H9 (cell line): Measurements from ENCODE around the gene FBH1. TPM values are rescaled to one million over a fixed set of nuclear protein-coding genes. Genes with fewer than 3 reads are reported as not detected.

Experiments
- DNase-seq: peaks from one replicate; pipeline ENCODE4 v3.0.0-alpha.2; 2017
- H2AFZ ChIP-seq: one replicate; pipeline ENCODE4 v1.6.1; 2013; ENCODE audit warnings: mild to moderate bottlenecking, low read length, control low read depth, moderate library complexity
- H2AK5ac ChIP-seq: 2 replicates; pipeline ENCODE4 v1.6.1; 2013; ENCODE audit warnings: low read length, control low read depth, mixed read lengths; ENCODE audit not compliant: insufficient read length
- H2BK120ac ChIP-seq: one replicate; pipeline ENCODE4 v1.6.1; 2013; ENCODE audit warnings: low read depth, mild to moderate bottlenecking, low read length, control low read depth, inconsistent platforms; ENCODE audit not compliant: poor library complexity, severe bottlenecking
- H2BK12ac ChIP-seq: 2 replicates; pipeline ENCODE4 v1.6.1; 2013; ENCODE audit warnings: low read length, control low read depth, mixed read lengths, low read depth; ENCODE audit not compliant: insufficient read length
- H2BK15ac ChIP-seq: 2 replicates; pipeline ENCODE4 v1.6.1; 2013; ENCODE audit warnings: low read depth, low read length, control low read depth
- H2BK20ac ChIP-seq: one replicate; pipeline ENCODE4 v1.6.1; 2013; ENCODE audit warnings: low read depth, mild to moderate bottlenecking, low read length, control low read depth, inconsistent platforms; ENCODE audit not compliant: poor library complexity, severe bottlenecking
- H2BK5ac ChIP-seq: 2 replicates; pipeline ENCODE4 v1.6.1; 2013; ENCODE audit warnings: low read length, control low read depth, mixed read lengths; ENCODE audit not compliant: insufficient read length
- H3K14ac ChIP-seq: 2 replicates; pipeline ENCODE4 v1.6.1; 2013; ENCODE audit warnings: low read length, control low read depth; ENCODE audit not compliant: insufficient read depth
- H3K18ac ChIP-seq: 2 replicates; pipeline ENCODE4 v1.6.1; 2013; ENCODE audit warnings: low read depth, mild to moderate bottlenecking, mixed read lengths, low read length, control low read depth; ENCODE audit not compliant: insufficient read length
- H3K23ac ChIP-seq: 2 replicates; pipeline ENCODE4 v1.6.1; 2013; ENCODE audit warnings: low read length, control low read depth, mixed read lengths, low read depth; ENCODE audit not compliant: insufficient read length
- H3K23me2 ChIP-seq: 2 replicates; pipeline ENCODE4 v1.6.1; 2013; ENCODE audit warnings: low read depth, mild to moderate bottlenecking, mixed read lengths, low read length, control low read depth; ENCODE audit not compliant: insufficient read length, poor library complexity, severe bottlenecking
- H3K27ac ChIP-seq: 2 replicates; pipeline ENCODE4 v1.5.1; 2013; ENCODE audit warnings: low read length, control low read depth, mixed read lengths, low read depth; ENCODE audit not compliant: insufficient read length
- H3K27me3 ChIP-seq: 2 replicates; pipeline ENCODE4 v1.6.1; 2013; ENCODE audit warnings: low read length, control low read depth, inconsistent platforms; ENCODE audit not compliant: insufficient read depth
- H3K4ac ChIP-seq: 2 replicates; pipeline ENCODE4 v1.6.1; 2013; ENCODE audit warnings: low read depth, mild to moderate bottlenecking, control low read depth, inconsistent platforms, low read length, moderate library complexity
- H3K4me1 ChIP-seq: 2 replicates; pipeline ENCODE4 v1.6.1; 2013; ENCODE audit warnings: low read length, control low read depth, inconsistent platforms; ENCODE audit not compliant: insufficient read depth
- H3K4me2 ChIP-seq: 2 replicates; pipeline ENCODE4 v1.6.1; 2013; ENCODE audit warnings: low read length, control low read depth, mixed read lengths; ENCODE audit not compliant: insufficient read length, insufficient read depth
- H3K56ac ChIP-seq: 2 replicates; pipeline ENCODE4 v1.6.1; 2013; ENCODE audit warnings: low read depth, mild to moderate bottlenecking, mixed read lengths, low read length, control low read depth; ENCODE audit not compliant: insufficient read length
- H3K79me1 ChIP-seq: 2 replicates; pipeline ENCODE4 v1.6.1; 2013; ENCODE audit warnings: low read depth, mild to moderate bottlenecking, moderate library complexity, low read length, control low read depth, inconsistent platforms; ENCODE audit not compliant: insufficient read depth, poor library complexity, severe bottlenecking
- H3K79me2 ChIP-seq: 2 replicates; pipeline ENCODE4 v1.6.1; 2013; ENCODE audit warnings: low read length, control low read depth, inconsistent platforms; ENCODE audit not compliant: insufficient read depth
- H3K9ac ChIP-seq: 2 replicates; pipeline ENCODE4 v1.6.1; 2013; ENCODE audit warnings: low read length, control low read depth, mixed read lengths; ENCODE audit not compliant: insufficient read length; ENCODE audit errors: extremely low read depth
- H3K9me3 ChIP-seq: one replicate; pipeline ENCODE4 v1.6.1; 2013; ENCODE audit warnings: low read depth, low read length, inconsistent platforms; ENCODE audit not compliant: control insufficient read depth
- H3T11ph ChIP-seq: one replicate; pipeline ENCODE4 v1.6.1; 2013; ENCODE audit warnings: mild to moderate bottlenecking, low read length, control low read depth, inconsistent platforms
- H4K20me1 ChIP-seq: one replicate; pipeline ENCODE4 v1.6.1; 2013; ENCODE audit not compliant: control insufficient read depth, insufficient read length, insufficient read depth
- H4K5ac ChIP-seq: 2 replicates; pipeline ENCODE4 v1.6.1; 2013; ENCODE audit warnings: low read depth, mild to moderate bottlenecking, mixed read lengths, low read length, control low read depth; ENCODE audit not compliant: insufficient read length
- H4K8ac ChIP-seq: replicated peaks from 2 replicates; pipeline ENCODE4 v1.6.1; 2013; ENCODE audit warnings: low read length, control low read depth, mixed read lengths, low read depth; ENCODE audit not compliant: insufficient read length
- H4K91ac ChIP-seq: 2 replicates; pipeline ENCODE4 v1.6.1; 2013; ENCODE audit warnings: low read depth, mild to moderate bottlenecking, moderate library complexity, mixed read lengths, low read length, control low read depth; ENCODE audit not compliant: insufficient read length
- H3K27ac Mint-ChIP-seq, 3 experiments: 2 replicates in 2 of 3; 3 replicates in 1 of 3; pipeline ENCODE4 v1.8.0; 2020 to 2021; ENCODE audit warnings: mixed read lengths in 3 of 3, mild to moderate bottlenecking in 1 of 3, moderate library complexity in 1 of 3
- H3K27me3 Mint-ChIP-seq: 2 replicates; pipeline ENCODE4 v1.8.0; 2021; ENCODE audit warnings: low read depth, mild to moderate bottlenecking, moderate library complexity, mixed read lengths
- H3K36me3 Mint-ChIP-seq, 3 experiments: 2 replicates in 2 of 3; 3 replicates in 1 of 3; pipeline ENCODE4 v1.8.0; 2020 to 2021; ENCODE audit warnings: low read depth in 3 of 3, mixed read lengths in 3 of 3; ENCODE audit not compliant: insufficient read depth in 1 of 3
- H3K4me1 Mint-ChIP-seq, 2 experiments: 2 replicates each; pipeline ENCODE4 v1.8.0; 2020; ENCODE audit warnings: mixed read lengths in 2 of 2
- H3K4me3 Mint-ChIP-seq, 2 experiments: 2 replicates in 1 of 2; 3 replicates in 1 of 2; pipeline ENCODE4 v1.8.0; 2020 to 2021; ENCODE audit warnings: mild to moderate bottlenecking in 2 of 2, mixed read lengths in 2 of 2, moderate library complexity in 1 of 2
- H3K9me3 Mint-ChIP-seq, 2 experiments: 2 replicates in 1 of 2; 3 replicates in 1 of 2; pipeline ENCODE4 v1.8.0; 2020; ENCODE audit warnings: mild to moderate bottlenecking in 2 of 2, mixed read lengths in 2 of 2, moderate library complexity in 1 of 2
- WGBS: extraction: QIAGEN DNeasy Blood & Tissue Kit; methylation state at CpG from one replicate; pipeline ENCODE4 v1.1.7; 2013; ENCODE audit warnings: missing lambda C conversion rate, low lambda C conversion rate, mixed read lengths; ENCODE audit not compliant: insufficient read length; ENCODE audit errors: extremely low coverage; 5-methylcytosine and 5-hydroxymethylcytosine counted together
- total RNA-seq: library from RNA; stranded (reverse); gene quantifications from 2 replicates; pipeline ENCODE4 v1.2.1, GENCODE V29; 2021
- TF ChIP-seq, protein P1 (sequence below): fragments of 200-600 bp; sonication (generic); conservative IDR thresholded peaks from 3 replicates; pipeline ENCODE4 v1.8.0; 2021; ENCODE audit warnings: antibody characterized with exemption, mild to moderate bottlenecking

Gene FBH1
- total RNA-seq, 1 experiment from 2014 or later = 52.2 TPM

DNA sequence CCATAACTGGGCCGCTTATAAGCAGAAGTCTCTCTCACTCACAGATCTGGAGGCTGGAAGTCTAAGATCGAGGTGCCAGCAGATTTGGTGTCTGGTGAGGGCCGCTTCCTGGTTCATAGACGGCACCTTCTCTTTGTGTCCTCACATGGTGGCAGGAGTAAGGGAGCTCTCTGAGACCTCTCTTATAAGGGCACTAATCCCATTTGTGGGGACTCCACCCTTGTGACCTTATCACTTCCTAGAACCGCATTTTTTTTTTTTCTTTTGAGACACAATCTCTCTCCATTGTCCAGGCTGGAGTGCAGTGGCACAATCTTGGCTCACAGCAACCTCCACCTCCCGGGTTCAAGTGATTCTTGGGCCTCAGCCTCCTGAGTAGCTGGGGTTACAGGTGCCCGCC is 8.1 kb downstream of the FBH1 start:
- H3K18ac ChIP-seq = no peak overlapping the region
- no peak overlapping the region for H3K9ac ChIP-seq
- H3K23me2 ChIP-seq = no peaks in the 10 kb centered on the region
- H3K4me2 ChIP-seq = no peak overlapping the region
- no peaks in the 10 kb centered on the region for H3K27me3 ChIP-seq
- no peaks in the 10 kb centered on the region for H3K4me1 ChIP-seq
- H4K5ac ChIP-seq = no peak overlapping the region
- WGBS = no CpG with 5 or more reads among the region's 7 CpGs
- no peaks in the 10 kb centered on the region for H3K9me3 ChIP-seq
- no peak overlapping the region for H3T11ph ChIP-seq
- no peak overlapping the region for H3K56ac ChIP-seq
- H3K27ac ChIP-seq = no peak overlapping the region
- H3K36me3 Mint-ChIP-seq = peaks cover 29 to 44% (median 42%) of the 10 kb centered on the region in 3 experiments; a peak in 6 of 7 replicates
- no peak overlapping the region for H2BK20ac ChIP-seq
- H2BK5ac ChIP-seq = no peak overlapping the region
- H3K27me3 Mint-ChIP-seq = no peaks in the 10 kb centered on the region
- H3K4ac ChIP-seq = no peak overlapping the region
- no peak overlapping the region for H2BK120ac ChIP-seq
- H2AFZ ChIP-seq = no peak overlapping the region
- H3K79me2 ChIP-seq = peaks cover 5% of the 10 kb centered on the region; the same call in 1 of the 2 replicates
- no peaks in the 10 kb centered on the region for H3K79me1 ChIP-seq
- TF ChIP-seq, protein P1, sequence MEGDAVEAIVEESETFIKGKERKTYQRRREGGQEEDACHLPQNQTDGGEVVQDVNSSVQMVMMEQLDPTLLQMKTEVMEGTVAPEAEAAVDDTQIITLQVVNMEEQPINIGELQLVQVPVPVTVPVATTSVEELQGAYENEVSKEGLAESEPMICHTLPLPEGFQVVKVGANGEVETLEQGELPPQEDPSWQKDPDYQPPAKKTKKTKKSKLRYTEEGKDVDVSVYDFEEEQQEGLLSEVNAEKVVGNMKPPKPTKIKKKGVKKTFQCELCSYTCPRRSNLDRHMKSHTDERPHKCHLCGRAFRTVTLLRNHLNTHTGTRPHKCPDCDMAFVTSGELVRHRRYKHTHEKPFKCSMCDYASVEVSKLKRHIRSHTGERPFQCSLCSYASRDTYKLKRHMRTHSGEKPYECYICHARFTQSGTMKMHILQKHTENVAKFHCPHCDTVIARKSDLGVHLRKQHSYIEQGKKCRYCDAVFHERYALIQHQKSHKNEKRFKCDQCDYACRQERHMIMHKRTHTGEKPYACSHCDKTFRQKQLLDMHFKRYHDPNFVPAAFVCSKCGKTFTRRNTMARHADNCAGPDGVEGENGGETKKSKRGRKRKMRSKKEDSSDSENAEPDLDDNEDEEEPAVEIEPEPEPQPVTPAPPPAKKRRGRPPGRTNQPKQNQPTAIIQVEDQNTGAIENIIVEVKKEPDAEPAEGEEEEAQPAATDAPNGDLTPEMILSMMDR = no peak
- no peak overlapping the region for H2BK12ac ChIP-seq
- H3K9me3 Mint-ChIP-seq = no peaks in the 10 kb centered on the region
- no peak overlapping the region for H4K8ac ChIP-seq
- H4K20me1 ChIP-seq = no peaks in the 10 kb centered on the region
- peaks cover 11 to 15% of the 10 kb centered on the region in 2 experiments for H3K4me1 Mint-ChIP-seq
- no peak overlapping the region for H2BK15ac ChIP-seq
- no peak overlapping the region for H4K91ac ChIP-seq
- H3K14ac ChIP-seq = no peak overlapping the region
- no peak overlapping the region for H2AK5ac ChIP-seq
- no peak overlapping the region for H3K23ac ChIP-seq
- no peak overlapping the region for H3K27ac Mint-ChIP-seq
- DNase-seq = no peak
- no peak overlapping the region for H3K4me3 Mint-ChIP-seq
